Adrenal gland (tissue), 19 donors: ENCODE results near the gene MYT1. TPM values are rescaled to one million over a fixed set of nuclear protein-coding genes. Genes with fewer than 3 reads are reported as not detected.

Experiments used
- DNase-seq, 7 donors: peaks; one replicate each; pipeline ENCODE4 v3.0.0-alpha.2; 2019 to 2020
- H3K27ac ChIP-seq, 5 donors: fragments of 200-600 bp; sonication (generic) in 4 of 5; 1 replicate in 3 of 5; 2 replicates in 2 of 5; pipeline versions ENCODE4 v1.5.1 to v1.8.0; 2016 to 2020; ENCODE audit warnings: mild to moderate bottlenecking in 1 of 5
- H3K27me3 ChIP-seq: fragments of 200-600 bp; 2 replicates; pipeline ENCODE4 v1.8.0; 2021
- H3K36me3 ChIP-seq, 2 donors: fragments of 200-600 bp; replicated peaks in 1 of 2; 1 replicate in 1 of 2; 2 replicates in 1 of 2; pipeline versions ENCODE4 v1.5.1 to v1.8.0; 2018 to 2022
- H3K4me1 ChIP-seq, 2 donors: fragments of 200-600 bp; replicated peaks in 1 of 2; 1 replicate in 1 of 2; 2 replicates in 1 of 2; pipeline versions ENCODE4 v1.5.1 to v1.8.0; 2018 to 2021
- H3K4me3 ChIP-seq, 4 donors: fragments of 200-600 bp; sonication (generic) in 3 of 4; one replicate each; pipeline ENCODE4 v1.5.1; 2016 to 2018
- H3K9me3 ChIP-seq, 3 donors: fragments of 200-600 bp; sonication (generic) in 1 of 3; replicated peaks in 1 of 3; 1 replicate in 2 of 3; 2 replicates in 1 of 3; pipeline versions ENCODE4 v1.5.1 to v1.8.0; 2016 to 2021
- CTCF ChIP-seq, 6 experiments: fragments of 450-650 bp in 4 of 6; fragments of 200-600 bp in 2 of 6; sonication (generic) in 1 of 6; IDR thresholded peaks; 1 replicate in 5 of 6; 2 replicates in 1 of 6; pipeline versions ENCODE4 v1.5.1 to v1.8.0; 2016 to 2021; ENCODE audit warnings: antibody characterized with exemption in 6 of 6, mild to moderate bottlenecking in 2 of 6, moderate library complexity in 1 of 6
- POLR2A ChIP-seq, 2 donors: fragments of 450-650 bp; IDR thresholded peaks; one replicate each; pipeline ENCODE4 v1.6.1; 2017; ENCODE audit warnings: antibody characterized with exemption in 2 of 2, mild to moderate bottlenecking in 2 of 2, moderate library complexity in 1 of 2
- WGBS, 4 donors: extraction: QIAGEN DNeasy Blood & Tissue Kit in 2 of 4; methylation state at CpG; one replicate each; pipeline versions ENCODE4 v1.1.5 to v1.1.7; 2013 to 2017; 5-methylcytosine and 5-hydroxymethylcytosine counted together
- intact Hi-C, 2 donors: fragments of 100-400 bp; cut with DNase I; formaldehyde crosslinking; loops; one replicate each; pipeline versions ENCODE4 v1.14.1 to v1.15.0; 2022 to 2023
- long read RNA-seq, 10 donors: library from polyadenylated mRNA in 3 of 10; unstranded in 2 of 10; stranded (forward) in 1 of 10; transcript quantifications; one replicate each; pipeline ENCODE4 v2.0.0 and lab custom pipeline, GENCODE V29; 2021 to 2026
- polyA plus RNA-seq, 3 donors: library from polyadenylated mRNA; stranded (reverse); fragments of 200-250 nt in 2 of 3; fragments of 350-450 nt in 1 of 3; fragmentation: Illumina TruSeq in 1 of 3; extraction: RNeasy Lipid Tissue Mini Kit (QIAGEN cat#74804) in 1 of 3; gene quantifications; one replicate each; pipeline ENCODE4 v1.2.3, GENCODE V29; 2013 to 2014
- total RNA-seq, 9 donors: library from RNA; depleted of rRNA in 4 of 9; stranded (reverse); fragments of >200 nt in 4 of 9; fragments of 120-200 nt in 1 of 9; fragmentation: NEBNext Ultra II Directional in 1 of 9; extraction: Animal tissue kit (Norgen Biotek cat#: 25700) in 1 of 9; gene quantifications; one replicate each; pipeline versions ENCODE4 v1.1.0 to v1.2.4, GENCODE V29; 2013 to 2023
- donor health status: healthy with polysubstance abuse.
- donor health status: Bipolar disorder and iron deficiency.
- donor health status: DM: yes; HTN: yes; CAD: no.
- donor health status: DM: no; HTN: no; CAD: no.
- donor health status: DM: no; HTN: no; CAD: no.
- donor health status: DM: yes; HTN: yes; CAD: no.

Gene MYT1
- 1 to 10 TPM in 8 of 9 donors, under 1 TPM in 1; 0.61 to 6.7 (median 2.1) TPM for total RNA-seq
- polyA plus RNA-seq = 1 to 10 TPM; 2.4 to 8.5 (median 5.1) TPM
- long read RNA-seq, donor 1 = 0 reads
- long read RNA-seq, donor 2 = 0 reads
- long read RNA-seq, donor 3 = 0 reads
- long read RNA-seq, donor 4, partial matches to known transcripts = 1 of 1 reads
- long read RNA-seq, donor 4, other reads (novel, unspliced or antisense) = 0 of 1 reads
- long read RNA-seq, donor 5, partial matches to known transcripts = 6 of 11 reads
- long read RNA-seq, donor 5, other reads (novel, unspliced or antisense) = 5 of 11 reads
- long read RNA-seq, donor 6, partial matches to known transcripts = 2 of 2 reads
- long read RNA-seq, donor 6, other reads (novel, unspliced or antisense) = 0 of 2 reads
- long read RNA-seq, donor 7 = 0 reads
- long read RNA-seq, donor 8 = 0 reads
- long read RNA-seq, donor 9 = 0 reads
- long read RNA-seq, donor 10 = 0 reads

- TF ChIP-seq POLR2A (IDR thresholded peaks at IDR 0.05) (no peak), CTCF (IDR thresholded peaks at IDR 0.05) (no peak)
- intact Hi-C loops = no loop called here
- Histone ChIP-seq H3K27ac (peak within 1 kb of the TSS in 1 of 5 donors; percentile 54), H3K27me3 (peaks cover 37% of the 10 kb centered on the region), H3K4me3 (no peak within 1 kb of the TSS), H3K4me1 (no peaks in the 10 kb centered on the region), H3K36me3 (no peaks in the 10 kb centered on the region), H3K9me3 (no peaks in the 10 kb centered on the region)
- DNase-seq = peak in 1 of 7 donors; percentile 68
- WGBS, 4 donors = 60 to 80% (median 66%) methylated on average over 21 of the region's 21 CpGs
Observed at GRCh38 chr20:64164123-64164836, at the start of gene MYT1. MYT1 (plus strand) TSS chr20:64164452; CDS start chr20:64198862, 34,410 bp downstream.

- Histone ChIP-seq H3K4me1 (no peaks in the 10 kb centered on the region), H3K27me3 (no peaks in the 10 kb centered on the region), H3K9me3 (no peaks in the 10 kb centered on the region), H3K27ac (peak overlapping the region in 1 of 5 donors; percentile 41), H3K4me3 (no peak overlapping the region), H3K36me3 (no peaks in the 10 kb centered on the region)
- peak in 5 of 7 donors; percentile 3 to 62 (median 10) for DNase-seq
- intact Hi-C loops = loop anchor here in 1 of 2 donors (10.0 kb wide), 1 partner anchor 81 kb away; the partner anchor contains the start of gene C20orf204
- WGBS, 4 donors = 73 to 81% (median 76%) methylated on average over 11 to 14 of the region's 14 CpGs
- TF ChIP-seq POLR2A (IDR thresholded peaks at IDR 0.05) (no peak), CTCF (IDR thresholded peaks at IDR 0.05) (no peak)
Observed at GRCh38 chr20:64115171-64115911, 48.9 kb upstream of the MYT1 start.

- H3K9me3 ChIP-seq = no peaks in the 10 kb centered on the region
- no peaks in the 10 kb centered on the region for H3K36me3 ChIP-seq
- H3K27ac ChIP-seq = peak overlapping the region in 1 of 5 donors; percentile 41
- intact Hi-C loops = loop anchor here in 1 of 2 donors (10.0 kb wide), 1 partner anchor 81 kb away; the partner anchor contains the start of gene C20orf204
- 81 to 87% (median 85%) methylated on average over 8 to 21 of the region's 21 CpGs for WGBS, 4 donors
- TF ChIP-seq POLR2A (IDR thresholded peaks at IDR 0.05) (no peak), CTCF (IDR thresholded peaks at IDR 0.05) (no peak)
- no peak overlapping the region for H3K4me3 ChIP-seq
- no peaks in the 10 kb centered on the region for H3K27me3 ChIP-seq
- peak in 6 of 7 donors; percentile 5 to 37 (median 12) for DNase-seq
- H3K4me1 ChIP-seq = no peaks in the 10 kb centered on the region
Observed at GRCh38 chr20:64116016-64116415, 48.2 kb upstream of the MYT1 start.
